Fibroblast of lung (primary cell): ENCODE measurements around the gene MMAA.
"Not testable (repeated sequence)": the region's sequence is repeated elsewhere in the genome, so short reads cannot be mapped to it uniquely, and the experiment has no call there.

ENCODE experiments used
- EZH2 ChIP-seq: IDR thresholded peaks from 2 replicates; pipeline ENCODE4 v1.5.1; 2012; ENCODE audit warnings: low read length, control low read depth, mild to moderate bottlenecking; ENCODE audit errors: missing control alignments
- TF ChIP-seq, protein P1 (sequence below), 2 donors: IDR thresholded peaks in 1 of 2; conservative IDR thresholded peaks in 1 of 2; 1 replicate in 1 of 2; 2 replicates in 1 of 2; pipeline ENCODE4 v1.5.1; 2011 to 2012; ENCODE audit warnings: low read length in 2 of 2, control low read depth in 1 of 2, inconsistent platforms in 1 of 2, low read depth in 1 of 2, mild to moderate bottlenecking in 1 of 2

DNA sequence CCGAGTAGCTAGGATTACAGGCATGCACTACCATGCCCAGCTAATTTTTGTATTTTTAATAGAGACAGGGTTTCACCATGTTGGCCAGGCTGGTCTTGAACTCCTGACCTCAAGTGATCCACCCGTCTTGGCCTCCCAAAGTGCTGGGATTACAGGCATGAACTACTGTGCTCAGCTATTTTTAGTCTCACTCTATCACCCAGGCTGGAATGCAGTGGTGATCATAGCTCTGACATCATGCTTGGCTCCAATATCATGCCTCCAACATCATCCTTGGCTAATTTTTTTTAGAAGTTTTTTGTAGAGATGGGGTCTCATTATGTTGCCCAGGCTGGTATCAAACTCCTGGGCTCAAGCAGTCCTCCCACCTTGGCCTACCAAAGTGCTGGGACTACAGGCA is 21.1 kb downstream of the MMAA start:
- TF ChIP-seq, protein P1, sequence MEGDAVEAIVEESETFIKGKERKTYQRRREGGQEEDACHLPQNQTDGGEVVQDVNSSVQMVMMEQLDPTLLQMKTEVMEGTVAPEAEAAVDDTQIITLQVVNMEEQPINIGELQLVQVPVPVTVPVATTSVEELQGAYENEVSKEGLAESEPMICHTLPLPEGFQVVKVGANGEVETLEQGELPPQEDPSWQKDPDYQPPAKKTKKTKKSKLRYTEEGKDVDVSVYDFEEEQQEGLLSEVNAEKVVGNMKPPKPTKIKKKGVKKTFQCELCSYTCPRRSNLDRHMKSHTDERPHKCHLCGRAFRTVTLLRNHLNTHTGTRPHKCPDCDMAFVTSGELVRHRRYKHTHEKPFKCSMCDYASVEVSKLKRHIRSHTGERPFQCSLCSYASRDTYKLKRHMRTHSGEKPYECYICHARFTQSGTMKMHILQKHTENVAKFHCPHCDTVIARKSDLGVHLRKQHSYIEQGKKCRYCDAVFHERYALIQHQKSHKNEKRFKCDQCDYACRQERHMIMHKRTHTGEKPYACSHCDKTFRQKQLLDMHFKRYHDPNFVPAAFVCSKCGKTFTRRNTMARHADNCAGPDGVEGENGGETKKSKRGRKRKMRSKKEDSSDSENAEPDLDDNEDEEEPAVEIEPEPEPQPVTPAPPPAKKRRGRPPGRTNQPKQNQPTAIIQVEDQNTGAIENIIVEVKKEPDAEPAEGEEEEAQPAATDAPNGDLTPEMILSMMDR (conservative IDR thresholded peaks at IDR 0.05 in 1 of 2, IDR thresholded peaks at IDR 0.05 in 1 of 2; ENCODE audit: low read depth in 1 of 2, low read length in 2 of 2), result not testable (repeated sequence)
- TF ChIP-seq EZH2, result not testable (repeated sequence)
